GM19324 (cell line): ENCODE data around the gene CYTH3.
"Not testable (repeated sequence)": the region's sequence is repeated elsewhere in the genome, so short reads cannot be mapped to it uniquely, and the experiment has no call there.

ENCODE experiments used
- ATAC-seq: cut with Tn5 transposase; IDR thresholded peaks from one replicate; pipeline ENCODE4 v1.9.1; 2021; ENCODE audit warnings: mild to moderate bottlenecking, moderate library complexity; ENCODE audit not compliant: unreplicated experiment, low FRiP score

CYTH3 gene

GRCh38 chr7:6235029-6235871 lies 37.2 kb downstream of the CYTH3 start:
- ATAC-seq: no peak

- no peak for ATAC-seq
Measured at GRCh38 chr7:6234384-6234783, 38.0 kb downstream of the CYTH3 start.

GRCh38 chr7:6232534-6232933 lies 39.9 kb downstream of the CYTH3 start:
- ATAC-seq: no peak

GRCh38 chr7:6232116-6232515 lies 40.3 kb downstream of the CYTH3 start:
- no peak for ATAC-seq

GRCh38 chr7:6231184-6231583 lies 41.2 kb downstream of the CYTH3 start:
- no peak for ATAC-seq

- not testable (repeated sequence) for ATAC-seq
Measured at GRCh38 chr7:6229284-6229683, 43.1 kb downstream of the CYTH3 start.

GRCh38 chr7:6228361-6229229 lies 43.8 kb downstream of the CYTH3 start:
- ATAC-seq: no peak

- no peak for ATAC-seq
Measured at GRCh38 chr7:6227294-6227846, 45.1 kb downstream of the CYTH3 start.

- ATAC-seq: no peak
Measured at GRCh38 chr7:6226194-6226799, 46.1 kb downstream of the CYTH3 start.

GRCh38 chr7:6223411-6223810 lies 49.0 kb downstream of the CYTH3 start:
- not testable (repeated sequence) for ATAC-seq

GRCh38 chr7:6223010-6223409 lies 49.4 kb downstream of the CYTH3 start:
- not testable (repeated sequence) for ATAC-seq

- ATAC-seq: no peak
Measured at GRCh38 chr7:6221340-6222319, 50.8 kb downstream of the CYTH3 start.

GRCh38 chr7:6218329-6218728 lies 54.1 kb downstream of the CYTH3 start:
- no peak for ATAC-seq

- no peak for ATAC-seq
Measured at GRCh38 chr7:6212008-6212407, 60.4 kb downstream of the CYTH3 start.

- ATAC-seq: no peak
Measured at GRCh38 chr7:6210621-6211372, 61.6 kb downstream of the CYTH3 start.

- ATAC-seq: no peak
Measured at GRCh38 chr7:6209340-6209739, 63.1 kb downstream of the CYTH3 start.

- no peak for ATAC-seq
Measured at GRCh38 chr7:6208573-6209328, 63.7 kb downstream of the CYTH3 start.

- ATAC-seq: no peak
Measured at GRCh38 chr7:6205971-6206660, 66.3 kb downstream of the CYTH3 start.
